GM23338 (cell line): Measurements from ENCODE around the gene EIF4E2.

Experiments
- CREB1 ChIP-seq: fragments of 250-450 bp; sonication (Bioruptor Pico); IDR thresholded peaks from 2 replicates; pipeline ENCODE4 v1.5.0; 2020; ENCODE audit warnings: low read depth, mild to moderate bottlenecking, moderate library complexity
- CTCF ChIP-seq, 2 experiments: fragments of 200-600 bp in 1 of 2; sonication (generic) in 1 of 2; conservative IDR thresholded peaks; 2 replicates each; pipeline versions ENCODE4 v1.5.1 to v1.6.1; 2016 to 2017; ENCODE audit warnings: antibody characterized with exemption in 2 of 2, low read depth in 2 of 2, mild to moderate bottlenecking in 2 of 2, moderate library complexity in 1 of 2
- ETS1 ChIP-seq: IDR thresholded peaks from 2 replicates; pipeline ENCODE4 v1.6.1; 2016; ENCODE audit warnings: antibody characterized with exemption
- EZH2 ChIP-seq: fragments of 200-600 bp; sonication (generic); IDR thresholded peaks from one replicate; pipeline ENCODE4 v1.8.0; 2017; ENCODE audit warnings: antibody characterized with exemption, mild to moderate bottlenecking, low read depth; ENCODE audit not compliant: unreplicated experiment
- EZH2phosphoT487 ChIP-seq: fragments of 200-600 bp; sonication (generic); IDR thresholded peaks from one replicate; pipeline ENCODE4 v1.8.1; 2018; ENCODE audit warnings: antibody characterized with exemption; ENCODE audit not compliant: unreplicated experiment
- JUNB ChIP-seq: IDR thresholded peaks from one replicate; pipeline ENCODE4 v1.6.1; 2016; ENCODE audit warnings: antibody characterized with exemption; ENCODE audit not compliant: unreplicated experiment
- NANOG ChIP-seq: IDR thresholded peaks from 2 replicates; pipeline ENCODE4 v1.6.1; 2016; ENCODE audit warnings: antibody characterized with exemption, borderline replicate concordance
- POLR2AphosphoS5 ChIP-seq: IDR thresholded peaks from 2 replicates; pipeline ENCODE4 v1.6.1; 2016; ENCODE audit warnings: antibody characterized with exemption, low read depth
- REST ChIP-seq: IDR thresholded peaks from one replicate; pipeline ENCODE4 v1.6.1; 2018; ENCODE audit warnings: antibody characterized with exemption; ENCODE audit not compliant: unreplicated experiment
- STAT1 ChIP-seq: IDR thresholded peaks from one replicate; pipeline ENCODE4 v1.6.1; 2016; ENCODE audit warnings: antibody characterized with exemption; ENCODE audit not compliant: unreplicated experiment
- ZNF114 ChIP-seq: fragments of 250-450 bp; sonication (Bioruptor Pico); IDR thresholded peaks from 2 replicates; pipeline ENCODE4 v1.5.0; 2020; ENCODE audit warnings: mild to moderate bottlenecking, moderate library complexity
- ZNF331 ChIP-seq: fragments of 250-450 bp; sonication (Bioruptor Pico); IDR thresholded peaks from 2 replicates; pipeline ENCODE4 v1.5.0; 2020; ENCODE audit warnings: low read depth, mild to moderate bottlenecking, moderate library complexity
- ZNF462 ChIP-seq: fragments of 250-450 bp; sonication (Bioruptor Pico); IDR thresholded peaks from 2 replicates; pipeline ENCODE4 v1.5.0; 2020; ENCODE audit warnings: mild to moderate bottlenecking, moderate library complexity

GRCh38 chr2:232511336-232511890 lies 39.1 kb upstream of the EIF4E2 start:
- TF ChIP-seq CTCF (conservative IDR thresholded peaks at IDR 0.05; ENCODE audit: low read depth in 2 of 2) (no peak), POLR2AphosphoS5 (no peak), EZH2phosphoT487 (no peak), EZH2 (no peak), JUNB (no peak), CREB1 (CRISPR knock-in tag) (no peak), REST (no peak), ZNF114 (CRISPR knock-in tag) (no peak), ETS1 (no peak), STAT1 (no peak), ZNF462 (no peak), ZNF331 (no peak), NANOG (no peak)
